GOT3 (cell line): ENCODE measurements around the gene APEX1.
"Not testable (repeated sequence)": the region's sequence is repeated elsewhere in the genome, so short reads cannot be mapped to it uniquely, and the experiment has no call there.

Source experiments
- DNase-seq: peaks from one replicate; lab custom pipeline; 2025; ENCODE audit warnings: mixed read lengths; lab: John Stamatoyannopoulos, UW

Gene APEX1

DNA sequence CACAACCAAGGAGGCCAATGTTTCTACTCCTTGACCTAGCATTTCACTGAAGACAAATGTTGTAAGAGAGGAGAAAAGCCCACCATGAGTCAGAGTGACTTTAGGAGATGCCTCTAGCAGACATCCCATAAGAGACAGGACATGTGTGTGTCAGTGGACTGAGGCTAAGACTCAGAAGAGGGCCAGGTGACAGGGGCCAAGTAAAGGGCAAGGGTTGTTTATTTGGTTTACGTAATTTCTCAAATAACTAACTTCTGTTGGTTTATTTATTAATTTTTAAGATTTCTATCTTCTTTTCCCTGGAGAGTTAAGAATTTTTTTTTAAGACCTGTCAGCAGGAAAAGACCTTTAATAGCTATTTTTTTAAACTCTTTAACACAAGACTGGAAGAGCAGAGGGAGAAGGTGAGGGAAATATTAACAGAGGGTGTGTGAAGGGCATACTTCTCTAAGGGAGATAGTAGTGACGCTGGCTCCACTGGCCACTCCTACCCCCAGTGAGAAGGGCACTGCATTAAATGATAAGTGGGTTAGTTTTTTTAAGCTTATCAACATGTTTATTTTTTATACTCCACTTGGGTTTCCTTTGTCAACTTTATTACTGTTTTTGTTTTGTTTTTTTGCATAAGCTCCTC, 17.6 kb downstream of the APEX1 start:
- no peak for DNase-seq

DNA sequence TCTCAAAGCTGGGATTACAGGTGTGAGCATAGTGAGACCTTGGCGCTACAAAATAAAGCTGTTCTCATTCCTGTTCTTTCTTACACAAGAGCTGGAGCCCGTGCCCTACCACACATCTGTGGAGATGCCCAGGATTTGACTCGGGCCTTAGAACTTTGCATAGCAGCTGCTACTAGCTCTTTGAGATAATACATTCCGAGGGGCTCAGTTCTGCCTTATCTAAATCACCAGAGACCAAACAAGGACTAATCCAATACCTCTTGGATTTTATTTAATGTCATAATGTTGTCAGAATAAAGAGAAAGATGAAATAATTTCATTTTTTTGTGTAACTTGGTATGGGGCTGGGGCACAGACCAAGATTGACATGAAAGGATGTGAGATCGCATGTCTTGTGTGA, 21.8 kb downstream of the APEX1 start:
- DNase-seq: no peak

DNA sequence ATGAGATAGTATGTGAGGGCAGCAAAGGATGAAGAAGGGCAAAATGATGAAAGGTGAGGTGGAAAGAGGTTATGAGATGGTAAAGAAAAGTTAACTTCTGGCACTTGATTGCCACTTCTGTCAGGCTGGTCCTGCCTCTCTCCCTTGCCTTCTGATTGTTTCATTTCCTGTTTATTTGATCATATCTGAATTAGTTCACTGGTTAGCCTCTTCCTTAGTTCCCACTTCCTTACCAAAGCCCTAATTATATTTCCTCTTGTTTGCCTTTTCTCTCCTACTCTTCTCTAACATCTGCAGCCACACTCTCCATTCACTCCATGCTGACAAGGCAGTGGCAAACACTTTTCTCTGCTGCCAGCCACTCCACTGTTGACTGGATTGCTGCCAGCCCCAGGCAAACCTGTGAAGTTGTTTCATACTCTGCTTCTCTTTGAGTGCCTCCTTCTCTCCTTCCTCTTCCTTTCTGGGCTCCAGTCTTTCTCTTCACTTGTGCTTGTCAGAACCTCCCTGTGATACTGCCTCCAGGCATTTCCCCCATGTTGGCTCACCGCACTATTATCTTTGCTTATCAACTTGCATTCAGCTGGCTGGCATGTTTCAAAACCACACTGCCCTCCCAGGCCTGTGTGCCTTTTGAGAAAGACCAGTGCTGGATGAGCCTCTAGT, 22.3 kb downstream of the APEX1 start:
- no peak for DNase-seq

DNA sequence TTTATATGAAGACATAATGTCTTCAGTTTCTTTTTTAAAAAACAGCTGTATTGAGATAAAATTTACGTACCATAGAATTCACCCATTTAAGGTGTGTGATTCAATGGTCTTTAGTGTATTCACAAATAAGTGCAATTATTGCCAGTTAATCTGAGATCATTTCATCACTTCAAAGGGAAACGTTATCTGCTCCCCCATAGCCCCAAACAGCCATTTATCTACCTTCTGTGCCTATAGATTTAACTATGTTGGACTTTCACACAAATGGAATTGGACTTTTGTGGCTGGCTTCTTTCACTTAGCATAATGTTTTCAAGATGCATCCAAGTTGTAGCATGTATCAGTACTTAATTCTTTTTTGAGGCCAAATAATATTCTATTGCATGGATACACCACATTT, 23.9 kb downstream of the APEX1 start:
- DNase-seq: no peak

DNA sequence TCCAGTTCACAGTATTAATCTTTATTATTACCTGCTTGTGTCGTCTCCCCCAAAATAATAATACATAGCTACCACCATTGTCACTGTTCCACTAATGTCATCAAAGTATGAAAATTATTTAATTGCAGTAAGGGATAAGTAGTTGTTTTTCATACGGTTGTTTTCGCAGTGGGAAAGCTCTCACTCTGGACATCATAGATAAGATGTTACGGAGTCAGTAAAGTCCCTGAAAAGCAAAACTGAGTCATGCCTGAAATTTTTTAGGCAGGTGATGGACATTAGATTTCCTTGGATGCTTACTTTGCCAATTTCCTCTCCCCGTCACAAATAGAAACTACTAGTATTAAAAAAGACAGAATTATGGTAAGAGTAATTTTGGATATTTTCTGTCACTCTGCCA, 27.4 kb downstream of the APEX1 start:
- DNase-seq: no peak

DNA sequence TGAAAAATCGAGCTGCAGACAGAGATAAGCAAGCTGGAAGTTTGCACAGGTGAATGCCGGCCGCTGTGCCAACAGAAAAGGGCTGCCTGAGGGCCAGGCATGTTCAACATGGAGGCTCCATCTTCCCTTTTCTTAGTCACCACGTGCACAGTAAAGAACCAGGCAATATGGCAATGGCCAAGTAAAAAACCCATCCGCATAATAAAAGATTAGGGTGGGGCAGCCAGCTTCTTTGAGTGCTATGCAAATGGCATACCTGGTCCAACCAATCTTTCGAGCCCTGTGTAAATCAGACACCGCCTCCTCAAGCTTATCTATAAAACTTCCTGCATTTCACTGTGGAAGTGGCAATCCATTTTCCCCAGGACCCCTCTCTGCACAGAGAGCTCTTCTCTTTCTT, 30.9 kb downstream of the APEX1 start:
- DNase-seq: no peak

DNA sequence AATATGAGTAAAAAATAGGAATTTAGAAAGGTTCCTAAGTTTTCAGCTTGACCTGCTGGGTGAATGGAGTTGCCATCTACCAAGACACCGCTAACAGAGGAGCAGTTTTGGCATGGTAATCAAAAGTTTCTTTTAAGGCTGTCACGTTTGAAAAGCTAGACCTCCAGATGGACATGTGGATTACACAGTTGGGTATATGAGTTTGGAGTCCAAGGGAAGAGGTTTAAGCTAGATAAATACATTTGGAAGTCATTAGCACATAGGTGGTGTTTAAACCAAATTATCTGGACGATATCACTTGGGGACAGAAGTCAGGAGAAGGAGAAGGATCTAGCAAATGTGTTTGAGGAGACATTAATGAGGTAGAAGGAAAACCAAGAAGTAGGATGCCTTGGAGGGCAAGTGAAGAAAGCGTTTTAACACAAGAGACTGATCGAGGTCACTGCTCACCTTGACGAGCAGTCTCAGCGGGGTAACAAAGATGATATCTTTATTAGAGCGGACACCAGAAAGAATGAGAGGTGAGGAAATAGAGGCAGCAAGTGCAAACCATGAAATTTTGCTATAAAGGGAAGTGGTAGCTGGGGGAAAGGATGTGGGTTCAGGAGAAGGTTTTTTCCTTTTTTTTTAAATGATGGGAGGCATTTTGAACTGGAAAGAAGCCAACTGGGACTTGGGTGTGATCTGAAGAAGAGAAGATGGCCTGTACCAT, 31.8 kb downstream of the APEX1 start:
- DNase-seq: no peak

DNA sequence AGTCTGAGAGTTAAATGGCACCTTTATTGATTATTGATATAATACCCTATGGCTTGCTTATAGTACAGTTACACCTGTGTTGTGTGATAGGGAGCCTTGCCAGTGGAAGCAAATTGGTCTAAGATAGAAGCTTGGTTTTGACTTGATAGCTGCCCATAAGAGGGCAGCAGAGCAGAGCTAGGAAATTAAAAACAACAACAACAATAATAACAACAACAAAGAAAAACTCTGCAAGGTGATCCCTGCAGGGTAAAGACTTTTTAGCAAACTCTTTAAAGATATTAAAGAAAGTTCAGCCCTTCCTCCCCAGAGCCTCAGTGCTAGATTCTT, 32.3 kb downstream of the APEX1 start:
- no peak for DNase-seq

DNA sequence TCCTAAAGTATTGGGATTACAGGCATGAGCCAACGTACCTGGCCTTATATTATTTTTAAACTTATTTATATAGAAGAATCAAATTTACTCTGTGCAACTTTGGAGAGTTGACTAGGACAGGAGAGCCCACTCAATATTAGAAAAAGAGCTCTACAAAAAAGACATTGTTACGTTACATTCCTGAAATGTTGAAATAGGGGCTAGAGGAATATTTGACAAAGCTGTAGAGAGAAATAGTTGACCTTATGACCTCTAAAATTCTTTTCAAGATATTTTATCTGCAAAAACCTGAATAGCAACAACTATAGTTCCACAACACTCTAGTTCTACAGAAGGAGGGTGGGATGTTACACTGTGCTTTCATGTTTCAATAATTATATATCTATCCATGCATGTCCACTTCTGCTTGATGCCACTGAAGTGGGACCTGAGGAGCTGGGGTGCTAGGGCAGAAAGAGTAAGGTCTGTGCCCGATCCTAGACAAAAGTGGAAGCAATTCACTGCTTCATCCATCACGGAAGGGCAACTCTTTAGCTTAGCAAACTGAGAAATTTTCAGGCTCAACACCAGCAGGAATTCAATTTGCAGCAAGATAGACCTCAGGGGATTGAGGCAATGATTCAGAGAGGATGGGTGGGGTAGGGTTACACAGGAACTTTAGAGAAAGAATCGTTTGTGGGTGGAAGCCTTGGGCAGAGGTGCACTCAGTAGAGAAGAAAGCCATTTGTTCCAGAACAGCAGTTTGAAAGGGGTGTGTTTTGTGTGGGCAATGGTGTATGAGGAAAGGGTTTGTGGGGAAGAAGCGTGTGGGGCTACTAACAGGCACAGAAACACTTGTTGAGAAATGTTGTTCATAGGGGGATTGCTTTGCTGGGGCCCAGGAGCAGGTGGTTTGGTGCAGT, 34.3 kb downstream of the APEX1 start:
- DNase-seq: no peak

DNA sequence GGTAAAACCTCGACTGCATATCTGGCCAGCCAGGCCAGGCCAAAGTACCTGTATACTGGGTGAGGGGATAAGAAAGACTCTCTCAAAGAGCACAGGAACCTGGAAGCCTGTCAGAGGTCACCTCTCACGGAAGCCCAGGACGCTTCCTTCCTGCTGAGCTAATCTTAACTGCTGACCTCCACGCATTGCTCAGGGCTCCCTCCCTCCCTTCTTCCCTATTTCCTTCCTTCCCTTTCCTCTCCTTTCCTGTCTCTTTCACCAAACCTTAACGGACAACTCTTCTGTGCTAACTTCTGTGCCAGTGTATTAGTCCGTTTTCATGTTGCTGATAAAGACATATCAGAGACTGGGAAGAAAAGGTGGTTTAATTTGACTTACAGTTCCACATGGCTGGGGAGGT, 35.5 kb downstream of the APEX1 start:
- DNase-seq: no peak

DNA sequence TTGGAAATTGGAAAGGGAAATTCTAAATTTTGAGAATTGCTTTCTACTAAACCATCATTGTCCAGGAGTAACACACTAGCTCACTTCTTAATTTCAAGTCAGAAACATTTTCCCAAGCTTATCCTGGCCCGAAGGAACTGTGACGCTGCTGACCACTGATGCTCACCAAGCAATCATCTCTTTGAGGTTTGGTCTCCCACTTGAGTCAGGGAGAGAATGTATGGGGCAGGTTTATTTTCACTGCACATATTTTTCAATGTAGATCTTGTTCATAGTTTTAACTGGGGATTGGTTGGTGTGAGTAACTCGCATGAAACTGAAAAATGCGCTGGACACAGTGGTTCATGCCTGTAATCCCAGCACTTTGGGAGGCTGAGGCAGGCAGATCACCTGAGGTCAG, 37.5 kb downstream of the APEX1 start:
- DNase-seq: no peak

DNA sequence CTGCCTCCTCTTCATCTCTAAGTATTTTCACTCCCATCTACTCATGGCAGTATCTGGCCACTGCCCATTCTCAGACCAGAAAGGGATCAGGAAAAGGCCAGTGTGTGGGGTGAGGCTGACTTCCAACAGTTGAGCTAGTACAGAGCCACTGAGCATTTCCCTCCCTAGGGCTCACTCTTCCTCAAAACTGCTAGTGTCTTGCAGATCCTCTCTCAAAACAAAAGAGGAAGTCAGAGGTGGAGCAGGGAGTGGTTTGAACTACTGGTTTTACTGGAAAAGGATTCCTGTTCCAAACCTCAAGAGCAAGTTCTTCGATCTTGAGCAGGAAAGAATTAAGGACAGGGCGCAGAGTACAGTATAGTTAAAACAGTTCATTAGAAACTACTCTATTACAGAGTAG, 38.6 kb downstream of the APEX1 start:
- DNase-seq: no peak

DNA sequence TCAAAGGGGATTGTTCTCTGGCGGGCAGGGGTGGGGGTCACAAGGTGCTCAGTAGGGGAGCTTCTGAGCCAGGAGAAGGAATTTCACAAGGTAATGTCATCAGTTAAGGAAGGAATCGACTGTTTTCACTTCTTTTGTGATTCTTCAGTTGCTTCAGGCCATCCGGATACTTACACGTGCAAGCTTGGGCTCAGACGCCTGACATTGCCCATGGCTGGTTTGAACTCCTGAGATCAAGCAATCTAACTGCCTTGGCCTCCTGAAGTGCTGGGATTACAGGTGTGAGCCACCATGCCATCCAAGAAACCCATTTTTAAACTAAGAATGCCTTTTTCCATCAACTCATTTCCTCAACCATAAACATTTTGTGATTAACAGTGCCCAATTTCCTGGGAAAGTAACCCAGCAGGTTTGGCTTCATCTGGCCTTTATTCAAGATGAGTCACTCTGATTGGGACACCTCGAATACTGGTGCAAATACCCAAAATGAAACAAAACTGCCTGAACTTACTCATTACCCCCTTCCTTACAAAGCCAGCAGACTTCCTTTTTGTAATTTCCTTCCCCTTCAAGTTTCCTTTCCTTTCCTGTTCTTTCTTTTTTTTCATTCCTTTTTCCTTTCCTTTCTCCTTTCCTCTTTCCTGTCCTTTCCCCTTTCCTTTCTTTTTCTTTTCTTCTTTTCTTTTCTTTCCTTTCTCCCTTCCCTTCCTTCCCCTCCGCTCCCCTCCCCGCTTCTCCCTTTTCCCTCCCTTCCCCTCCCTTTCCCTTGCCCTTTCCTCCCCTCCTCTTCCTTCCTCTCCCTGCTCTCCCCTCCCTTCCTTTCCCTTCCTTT, 40.1 kb downstream of the APEX1 start:
- no peak for DNase-seq

DNA sequence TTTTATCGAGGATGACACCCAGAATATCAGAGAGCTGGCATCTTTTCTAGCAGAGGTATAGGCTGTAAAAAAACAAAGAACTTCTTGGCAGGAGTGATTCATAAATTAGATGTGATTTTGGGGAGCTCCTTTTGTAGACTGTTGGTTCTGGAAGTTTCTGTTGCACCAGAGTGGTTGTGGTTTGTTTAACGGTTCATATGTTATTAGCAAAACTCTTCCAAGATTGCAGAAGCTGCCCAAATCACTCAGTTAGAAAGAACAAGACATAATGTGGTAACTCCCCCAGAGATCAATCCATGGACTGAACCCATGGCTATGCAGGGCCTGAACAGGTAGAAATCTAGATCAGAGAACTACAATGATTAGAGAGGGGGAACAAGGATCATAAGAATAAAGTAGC, 43.6 kb downstream of the APEX1 start:
- no peak for DNase-seq

DNA sequence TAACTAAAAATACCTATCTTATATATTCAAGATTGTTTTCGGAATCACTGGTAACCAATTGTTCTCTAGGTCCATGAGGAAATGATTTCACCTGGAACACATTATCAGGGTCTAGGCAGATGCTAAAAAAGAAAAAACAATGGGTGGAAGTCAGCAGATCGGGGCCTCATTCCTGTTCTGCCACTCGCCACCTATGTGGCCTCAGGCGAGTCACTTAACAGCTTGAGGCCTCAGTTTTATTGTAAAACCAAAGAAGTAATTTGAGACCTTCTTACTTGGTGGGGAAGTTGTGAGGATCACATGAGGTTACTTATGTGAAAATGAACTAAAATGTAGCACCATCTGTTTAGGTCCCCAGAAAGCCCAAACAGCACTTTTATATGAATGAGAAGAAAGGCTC, 44.1 kb downstream of the APEX1 start:
- DNase-seq: no peak

DNA sequence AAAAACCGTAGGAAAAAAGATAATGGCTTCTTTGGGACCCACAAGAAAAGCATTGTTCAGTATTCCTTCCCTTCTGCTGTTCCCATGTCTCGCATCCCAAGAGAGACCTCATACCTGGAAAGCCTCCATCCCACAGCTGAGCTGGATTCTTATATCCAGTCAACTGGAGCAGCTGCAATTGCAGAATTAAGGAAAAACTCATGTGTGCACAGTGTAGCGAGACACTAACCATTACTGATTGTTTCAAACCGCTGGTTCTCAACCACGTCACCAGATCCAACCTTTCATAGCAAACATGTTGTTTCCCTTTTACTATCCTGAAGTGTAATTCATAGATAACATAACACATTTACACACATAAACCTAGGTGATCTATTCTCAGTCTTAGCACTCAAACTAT, 44.9 kb downstream of the APEX1 start:
- DNase-seq: no peak

DNA sequence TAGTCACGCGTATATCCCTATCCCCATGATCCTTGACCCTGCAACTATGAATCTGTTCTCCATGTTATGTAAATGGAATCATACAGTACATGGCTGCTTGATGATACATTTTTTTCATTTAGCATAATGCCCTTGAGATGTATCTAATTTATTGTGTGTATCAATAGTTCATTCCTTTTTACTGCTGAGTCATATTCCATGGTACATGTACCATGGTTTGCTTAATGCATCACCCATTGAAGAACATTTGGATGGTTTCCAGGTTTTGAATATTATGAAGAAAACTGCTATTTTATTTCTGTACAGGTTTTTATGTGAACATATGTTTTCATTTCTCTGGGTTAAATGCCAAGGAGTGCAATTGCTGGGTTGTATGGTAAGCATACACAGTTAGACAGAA, 46.3 kb downstream of the APEX1 start:
- no peak for DNase-seq

DNA sequence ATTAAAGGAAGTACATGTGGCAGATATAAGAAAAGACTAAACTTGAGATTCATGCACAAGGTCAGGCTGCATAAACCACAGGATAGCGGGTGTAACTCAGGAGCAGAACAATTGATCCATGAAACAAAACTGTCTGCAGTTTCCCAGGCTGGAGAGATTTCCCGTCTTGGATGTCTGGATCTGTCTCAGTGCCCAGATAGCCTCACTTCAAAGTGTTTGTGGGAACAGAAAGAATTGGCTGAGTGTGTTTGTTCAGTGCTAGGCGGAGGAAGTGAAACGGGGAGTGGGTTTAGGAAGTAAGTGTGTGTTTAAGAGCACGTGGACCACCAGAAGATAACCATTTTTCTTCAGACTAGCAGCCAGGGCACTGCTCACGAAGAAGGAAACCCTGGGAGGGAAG, 48.9 kb downstream of the APEX1 start:
- no peak for DNase-seq

DNA sequence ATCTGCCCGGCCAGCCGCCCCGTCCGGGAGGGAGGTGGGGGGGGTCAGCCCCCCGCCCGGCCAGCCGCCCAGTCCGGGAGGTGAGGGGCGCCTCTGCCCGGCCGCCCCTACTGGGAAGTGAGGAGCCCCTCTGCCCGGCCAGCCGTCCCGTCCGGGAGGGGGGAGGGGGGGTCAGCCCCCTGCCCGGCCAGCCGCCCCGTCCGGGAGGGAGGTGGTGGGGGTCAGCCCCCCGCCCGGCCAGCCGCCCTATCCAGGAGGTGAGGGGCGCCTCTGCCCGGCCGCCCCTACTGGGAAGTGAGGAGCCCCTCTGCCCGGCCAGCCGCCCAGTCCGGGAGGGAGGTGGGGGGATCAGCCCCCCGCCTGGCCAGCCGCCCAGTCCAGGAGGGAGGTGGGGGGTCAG, 51.2 kb downstream of the APEX1 start:
- not testable (repeated sequence) for DNase-seq

DNA sequence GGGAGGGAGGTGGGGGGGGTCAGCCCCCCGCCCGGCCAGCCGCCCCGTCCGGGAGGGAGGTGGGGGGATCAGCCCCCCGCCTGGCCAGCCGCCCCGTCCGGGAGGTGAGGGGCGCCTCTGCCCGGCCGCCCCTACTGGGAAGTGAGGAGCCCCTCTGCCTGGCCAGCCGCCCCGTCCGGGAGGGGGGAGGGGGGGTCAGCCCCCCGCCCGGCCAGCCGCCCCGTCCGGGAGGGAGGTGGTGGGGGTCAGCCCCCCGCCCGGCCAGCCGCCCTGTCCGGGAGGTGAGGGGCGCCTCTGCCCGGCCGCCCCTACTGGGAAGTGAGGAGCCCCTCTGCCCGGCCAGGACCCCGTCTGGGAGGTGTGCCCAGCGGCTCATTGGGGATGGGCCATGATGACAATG, 51.7 kb downstream of the APEX1 start:
- DNase-seq: not testable (repeated sequence)
